Measurements from ENCODE around the gene CILP2. TPM values are rescaled to one million over a fixed set of nuclear protein-coding genes. Genes with fewer than 3 reads are reported as not detected.

CILP2 gene
- total RNA-seq, 1 donor from 2014 or later, result 0.30 TPM

DNA sequence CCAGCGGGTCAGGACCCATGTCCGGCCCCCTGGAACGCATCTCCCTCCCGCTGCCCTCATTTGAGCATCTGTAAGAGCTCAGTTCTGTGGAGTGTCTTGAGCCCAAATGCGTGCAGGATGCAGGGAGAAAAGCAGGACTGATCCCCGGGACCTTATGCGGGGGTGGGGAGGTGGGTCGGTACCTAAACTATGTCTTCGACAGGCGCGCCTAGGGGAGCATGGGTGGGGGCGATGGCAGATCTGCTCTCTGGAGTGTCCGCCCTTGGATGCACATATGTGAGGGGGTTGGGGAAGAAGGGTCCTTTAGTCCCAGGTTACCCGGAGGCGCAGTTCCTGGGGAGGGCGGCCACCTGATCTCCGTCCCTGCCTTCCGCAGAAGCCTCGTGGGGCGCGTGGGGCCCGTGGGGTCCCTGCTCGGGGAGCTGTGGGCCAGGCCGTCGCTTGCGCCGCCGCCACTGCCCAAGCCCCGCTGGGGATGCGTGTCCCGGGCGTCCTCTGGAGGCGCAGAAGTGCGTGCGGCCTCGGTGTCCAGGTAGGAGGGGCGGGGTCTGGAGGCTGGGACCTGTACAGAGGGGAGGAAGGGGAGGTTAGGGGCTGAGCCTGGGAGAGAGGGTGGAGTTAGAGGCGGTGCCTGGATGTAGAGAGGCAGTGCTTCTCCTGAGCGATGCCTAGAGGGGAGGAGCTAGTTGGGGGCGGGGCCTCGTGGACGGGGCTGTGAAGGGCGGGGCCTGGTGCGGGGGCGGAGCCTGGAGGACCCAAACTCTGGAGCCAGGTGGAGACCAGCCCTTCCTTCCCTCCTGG is 2.9 kb downstream of the CILP2 start:
- intact Hi-C loops (cut with DNase I), result no loop called here
- DNase-seq (ENCODE audit: missing footprints) (no peak), ATAC-seq (peak; percentile 23)

DNA sequence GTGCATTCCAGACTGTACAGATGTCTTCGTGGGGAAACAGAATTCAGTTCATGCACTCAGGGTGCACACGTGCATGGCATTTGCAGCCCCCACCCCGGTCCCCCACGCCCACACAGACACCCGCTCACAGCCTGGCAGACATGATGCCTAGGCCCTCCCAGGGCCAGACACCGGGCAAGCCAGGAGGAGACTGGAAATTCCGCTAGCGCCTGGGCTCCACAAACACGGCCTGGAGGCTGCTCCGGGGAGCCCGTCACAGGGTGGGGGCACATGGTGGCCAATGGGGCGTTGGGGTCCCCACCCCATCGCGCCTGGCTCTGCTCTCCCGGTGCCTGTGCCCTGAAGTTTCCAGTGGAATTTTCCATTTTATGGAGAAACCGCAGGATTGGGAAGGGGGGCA is 3.6 kb downstream of the CILP2 start:
- intact Hi-C loops (cut with DNase I), result no loop called here
- DNase-seq (ENCODE audit: missing footprints) (no peak), ATAC-seq (no peak)

DNA sequence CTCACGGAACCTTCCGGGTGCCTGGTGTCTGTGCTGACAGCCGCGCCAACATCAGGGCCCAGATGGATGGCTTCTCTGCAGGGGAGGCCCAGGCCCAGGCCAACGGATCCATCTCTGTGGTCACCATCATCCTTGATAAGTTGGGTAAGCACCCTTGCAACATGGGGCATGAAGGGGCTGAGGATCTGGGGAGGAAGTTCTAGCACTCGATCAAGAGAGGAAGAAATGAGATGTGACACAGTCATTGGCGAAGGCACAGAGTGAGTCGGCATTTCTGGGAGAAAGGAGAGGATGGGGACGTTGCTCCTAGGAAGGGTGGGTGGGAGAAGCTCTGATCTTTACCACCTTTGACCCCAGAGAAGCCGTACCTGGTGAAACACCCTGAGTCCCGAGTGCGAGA is 4.4 kb downstream of the CILP2 start:
- intact Hi-C loops (cut with DNase I), result no loop called here
- no peak for DNase-seq (ENCODE audit: missing footprints)
- no peak for ATAC-seq

DNA sequence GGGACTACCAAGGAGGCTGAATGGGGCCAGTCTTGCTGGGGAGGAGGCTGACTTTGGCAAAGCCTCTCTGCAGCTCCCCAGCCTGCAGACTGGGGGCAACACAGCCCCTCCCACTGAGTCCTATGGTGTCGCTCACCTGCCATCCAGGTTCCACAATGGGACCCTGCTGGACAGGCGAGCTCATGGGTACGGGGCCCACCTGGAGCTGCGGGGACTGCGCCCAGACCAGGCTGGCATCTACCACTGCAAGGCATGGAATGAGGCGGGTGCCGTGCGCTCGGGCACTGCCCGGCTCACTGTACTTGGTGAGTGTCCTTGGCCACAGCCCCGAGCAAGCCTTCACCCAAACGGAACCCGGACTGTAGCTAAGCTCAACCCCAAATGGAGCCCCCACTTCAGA is 5.0 kb downstream of the CILP2 start:
- ATAC-seq, result no peak
- DNase-seq (ENCODE audit: missing footprints), result no peak
- intact Hi-C loops (cut with DNase I), result no loop called here

DNA sequence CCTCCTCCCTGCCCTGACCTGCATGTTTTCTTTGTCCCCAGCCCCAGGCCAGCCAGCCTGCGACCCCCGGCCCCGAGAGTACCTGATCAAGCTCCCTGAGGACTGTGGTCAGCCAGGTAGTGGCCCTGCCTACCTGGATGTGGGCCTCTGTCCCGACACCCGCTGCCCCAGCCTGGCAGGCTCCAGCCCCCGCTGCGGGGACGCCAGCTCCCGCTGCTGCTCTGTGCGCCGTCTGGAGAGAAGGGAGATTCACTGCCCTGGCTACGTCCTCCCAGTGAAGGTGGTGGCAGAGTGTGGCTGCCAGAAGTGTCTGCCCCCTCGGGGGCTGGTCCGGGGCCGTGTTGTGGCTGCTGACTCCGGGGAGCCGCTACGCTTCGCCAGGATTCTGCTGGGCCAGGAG is 5.6 kb downstream of the CILP2 start:
- intact Hi-C loops (cut with DNase I), result no loop called here
- DNase-seq (ENCODE audit: missing footprints) (no peak), ATAC-seq (no peak)

DNA sequence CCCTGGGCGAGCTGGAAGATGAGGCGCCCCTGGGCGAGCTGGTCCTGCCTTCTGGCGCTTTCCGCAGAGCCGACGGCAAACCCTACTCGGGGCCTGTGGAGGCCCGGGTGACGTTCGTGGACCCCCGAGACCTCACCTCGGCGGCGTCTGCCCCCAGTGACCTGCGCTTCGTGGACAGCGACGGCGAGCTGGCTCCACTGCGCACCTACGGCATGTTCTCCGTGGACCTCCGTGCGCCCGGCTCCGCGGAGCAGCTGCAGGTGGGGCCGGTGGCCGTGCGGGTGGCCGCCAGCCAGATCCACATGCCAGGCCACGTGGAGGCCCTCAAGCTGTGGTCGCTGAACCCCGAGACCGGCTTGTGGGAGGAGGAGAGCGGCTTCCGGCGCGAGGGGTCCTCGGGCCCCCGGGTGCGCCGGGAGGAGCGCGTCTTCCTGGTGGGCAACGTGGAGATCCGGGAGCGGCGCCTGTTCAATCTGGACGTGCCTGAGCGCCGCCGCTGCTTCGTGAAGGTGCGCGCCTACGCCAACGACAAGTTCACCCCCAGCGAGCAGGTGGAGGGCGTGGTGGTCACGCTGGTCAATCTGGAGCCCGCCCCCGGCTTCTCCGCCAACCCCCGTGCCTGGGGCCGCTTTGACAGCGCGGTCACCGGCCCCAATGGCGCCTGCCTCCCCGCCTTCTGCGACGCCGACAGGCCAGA is 6.3 kb downstream of the CILP2 start:
- ATAC-seq (no peak), DNase-seq (ENCODE audit: missing footprints) (no peak)
- intact Hi-C loops (cut with DNase I), result no loop called here

DNA sequence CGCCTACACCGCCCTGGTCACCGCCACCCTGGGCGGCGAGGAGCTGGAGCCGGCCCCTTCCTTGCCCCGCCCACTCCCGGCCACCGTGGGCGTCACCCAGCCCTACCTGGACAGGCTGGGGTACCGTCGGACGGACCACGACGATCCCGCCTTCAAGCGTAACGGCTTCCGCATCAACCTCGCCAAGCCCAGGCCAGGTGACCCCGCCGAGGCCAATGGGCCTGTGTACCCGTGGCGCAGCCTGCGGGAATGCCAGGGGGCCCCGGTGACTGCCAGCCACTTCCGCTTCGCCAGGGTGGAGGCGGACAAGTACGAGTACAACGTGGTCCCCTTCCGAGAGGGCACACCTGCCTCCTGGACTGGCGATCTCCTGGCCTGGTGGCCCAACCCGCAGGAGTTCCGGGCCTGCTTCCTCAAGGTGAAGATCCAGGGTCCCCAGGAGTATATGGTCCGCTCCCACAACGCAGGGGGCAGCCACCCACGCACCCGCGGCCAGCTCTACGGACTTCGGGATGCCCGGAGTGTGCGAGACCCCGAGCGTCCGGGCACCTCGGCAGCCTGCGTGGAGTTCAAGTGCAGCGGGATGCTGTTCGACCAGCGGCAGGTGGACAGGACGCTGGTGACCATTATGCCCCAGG is 7.0 kb downstream of the CILP2 start:
- no peak for DNase-seq (ENCODE audit: missing footprints)
- ATAC-seq, result no peak
- intact Hi-C loops (cut with DNase I), result no loop called here

DNA sequence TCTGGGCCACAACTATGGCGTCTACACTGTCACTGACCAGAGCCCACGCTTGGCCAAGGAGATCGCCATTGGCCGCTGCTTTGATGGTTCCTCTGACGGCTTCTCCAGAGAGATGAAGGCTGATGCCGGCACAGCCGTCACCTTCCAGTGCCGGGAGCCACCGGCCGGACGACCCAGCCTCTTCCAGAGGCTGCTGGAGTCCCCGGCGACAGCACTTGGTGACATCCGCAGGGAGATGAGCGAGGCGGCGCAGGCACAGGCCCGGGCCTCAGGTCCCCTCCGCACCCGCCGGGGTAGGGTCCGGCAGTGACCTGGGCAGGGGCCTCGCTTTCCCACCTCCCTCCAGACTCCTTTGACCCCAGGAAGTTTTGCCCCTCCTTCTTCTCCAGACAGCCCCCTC is 7.6 kb downstream of the CILP2 start:
- intact Hi-C loops (cut with DNase I), result loop anchor here (2.0 kb wide), 1 partner anchor 13 kb away; no protein-coding TSS in a partner anchor
- DNase-seq (ENCODE audit: missing footprints) (no peak), ATAC-seq (no peak)

DNA sequence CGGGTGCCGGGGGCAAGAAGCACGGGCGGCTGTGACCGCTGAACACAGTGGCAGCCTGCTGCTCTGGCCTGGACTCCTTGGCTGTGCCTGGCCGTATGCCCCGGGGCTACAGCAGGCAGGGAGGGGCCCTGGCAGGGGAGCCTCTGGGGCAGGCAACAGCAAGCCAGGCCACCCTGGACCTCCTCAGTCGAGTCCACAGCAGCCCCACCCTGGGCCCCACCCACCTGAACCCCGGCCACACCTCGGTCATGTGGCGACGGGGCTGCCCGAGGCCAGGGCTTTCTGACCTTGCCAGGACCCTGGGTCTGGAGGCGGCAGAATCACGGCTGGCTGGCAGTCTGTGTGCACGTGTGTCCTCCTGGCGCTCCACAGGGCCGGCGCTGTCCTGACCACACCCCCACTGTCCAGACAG is 8.7 kb downstream of the CILP2 start:
- DNase-seq (ENCODE audit: missing footprints) (peak; percentile 79), ATAC-seq (peak; percentile 76)
- intact Hi-C loops (cut with DNase I), result loop anchor here (2.0 kb wide), 1 partner anchor 14 kb away; no protein-coding TSS in a partner anchor

DNA sequence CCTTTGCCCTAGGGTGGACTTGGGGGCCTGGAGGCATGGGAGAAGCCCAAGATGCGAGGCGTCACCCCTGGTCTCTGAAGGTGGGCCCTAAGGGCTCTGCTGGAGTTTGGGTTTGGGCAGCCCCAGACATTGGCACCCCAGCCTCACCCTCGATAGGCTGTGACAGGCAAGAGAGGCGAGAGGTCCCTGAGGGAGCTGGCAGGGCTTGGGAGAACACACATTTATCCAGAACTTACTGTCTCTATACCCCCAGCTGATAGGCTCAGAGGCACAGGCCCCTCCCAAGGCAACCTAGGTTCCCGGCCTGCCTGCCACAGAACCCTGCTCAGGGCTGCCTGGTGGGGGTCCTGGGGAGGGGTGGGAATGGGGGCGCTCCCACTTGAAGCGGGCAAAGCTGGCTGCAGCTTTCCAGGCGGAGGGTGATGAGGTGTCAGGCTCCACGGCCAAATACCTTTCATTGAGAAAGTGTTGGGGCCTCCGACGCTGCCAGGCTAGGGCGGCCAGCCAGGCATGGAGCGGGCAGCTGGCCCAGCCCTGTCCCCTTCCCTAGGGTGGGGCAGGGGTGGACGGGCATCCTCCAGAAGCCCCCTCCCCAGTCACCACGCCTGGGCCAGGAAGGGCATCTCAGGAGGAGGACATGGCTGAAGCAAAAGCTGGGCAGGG is 9.7 kb downstream of the CILP2 start:
- peak; percentile 64 for ATAC-seq

DNA sequence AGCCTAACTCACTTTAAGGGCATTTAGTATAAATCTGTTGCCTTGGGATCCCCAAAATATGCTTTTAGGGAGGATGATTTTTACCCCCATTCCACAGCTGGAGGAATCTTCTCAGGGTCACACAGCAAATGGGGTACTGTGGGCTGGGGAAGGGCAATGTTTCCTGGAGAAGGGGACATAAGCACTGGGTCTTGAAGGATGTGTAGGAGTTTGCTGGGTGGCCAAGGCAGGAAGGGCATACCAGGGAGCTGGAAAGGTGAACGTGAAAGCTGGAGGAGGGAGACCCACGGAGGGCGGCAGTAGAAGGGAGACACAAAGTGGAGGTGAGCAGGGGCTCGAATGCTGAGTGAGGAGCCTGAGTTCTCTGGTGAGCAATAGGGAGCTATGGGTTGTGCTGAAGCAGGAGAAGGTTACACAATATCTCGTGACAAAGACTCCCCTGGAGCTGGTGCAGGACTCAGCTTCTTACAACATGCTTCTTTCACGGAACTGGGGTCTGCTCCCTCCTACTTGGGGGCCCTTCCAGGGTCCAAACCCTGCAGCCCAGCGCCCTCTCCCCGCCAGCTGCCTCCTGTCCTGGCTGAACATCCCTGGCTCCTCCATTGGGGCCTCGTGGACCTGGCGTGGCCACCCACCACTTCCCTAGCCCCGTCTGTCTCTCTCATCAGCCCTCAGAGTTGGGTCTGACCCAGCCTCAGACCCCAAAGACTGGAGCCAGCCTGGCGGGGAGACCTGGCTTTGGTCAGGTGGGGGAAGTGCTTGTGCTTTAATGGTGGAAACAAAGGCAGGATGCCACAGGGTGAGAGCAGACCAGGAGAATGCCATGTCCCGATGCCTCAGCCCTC is 11.1 kb downstream of the CILP2 start:
- no peak for ATAC-seq
- DNase-seq (ENCODE audit: missing footprints), result no peak
- intact Hi-C loops (cut with DNase I), result no loop called here

More for the DNA sequence above, 9.7 kb downstream of the CILP2 start:
- intact Hi-C loops (cut with DNase I), result loop anchor here (2.0 kb wide), 1 partner anchor 15 kb away; no protein-coding TSS in a partner anchor
- DNase-seq (ENCODE audit: missing footprints), result no peak

DNA sequence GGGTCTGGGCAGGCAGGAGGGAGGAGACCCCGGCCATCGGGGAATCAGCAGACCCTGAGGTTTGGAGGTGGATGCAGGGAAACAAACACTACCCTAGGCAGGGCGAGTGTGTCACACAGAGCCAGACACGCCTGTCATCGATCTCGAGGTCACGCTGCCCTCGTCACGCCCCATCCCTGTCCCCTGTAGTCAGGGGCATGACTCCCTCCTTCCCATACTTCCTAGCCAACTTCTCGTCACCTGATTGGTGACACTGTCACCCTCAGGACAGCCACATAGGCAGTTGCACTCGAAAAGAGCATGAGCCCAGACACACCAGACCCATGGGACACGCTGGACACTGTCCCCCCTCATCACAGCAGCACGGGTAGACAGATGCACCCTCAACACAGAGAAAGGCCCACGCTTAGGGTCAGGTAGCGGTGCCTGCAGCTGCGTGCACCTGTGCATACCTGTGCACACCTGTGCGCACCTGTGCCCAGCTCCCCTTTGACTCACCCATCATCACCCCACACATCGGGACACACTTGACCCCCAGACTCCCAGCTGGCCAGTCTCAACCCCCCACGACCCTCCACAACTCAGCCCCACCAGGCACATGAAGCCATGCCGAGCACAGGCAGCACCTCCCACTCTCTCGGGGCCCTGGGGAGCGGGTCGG is 11.9 kb downstream of the CILP2 start:
- DNase-seq (ENCODE audit: missing footprints) (no peak), ATAC-seq (no peak)
- intact Hi-C loops (cut with DNase I), result no loop called here

DNA sequence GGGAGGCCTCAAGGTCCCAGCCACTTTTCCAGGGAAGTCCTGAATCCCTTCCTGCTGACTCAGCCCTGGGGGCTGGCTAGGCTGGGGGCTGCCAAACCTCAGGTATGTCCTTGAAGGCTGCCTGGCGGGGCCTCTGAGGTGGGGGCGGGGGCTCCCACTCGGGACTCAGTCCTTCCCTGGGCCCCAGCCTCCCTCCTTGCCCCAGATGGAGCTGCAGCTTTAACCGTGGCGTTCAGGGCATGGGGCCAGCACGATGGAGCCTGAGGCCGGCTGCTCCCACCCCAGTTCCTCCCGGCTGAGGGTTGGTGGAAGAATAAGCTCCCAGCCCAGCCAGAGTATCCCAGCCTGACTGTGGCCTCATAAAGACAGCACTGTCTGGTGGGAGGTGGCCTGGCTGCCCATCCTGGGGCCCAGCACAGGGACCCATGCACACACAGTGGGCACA is 12.4 kb downstream of the CILP2 start:
- no peak for DNase-seq (ENCODE audit: missing footprints)
- intact Hi-C loops (cut with DNase I), result no loop called here
- no peak for ATAC-seq

DNA sequence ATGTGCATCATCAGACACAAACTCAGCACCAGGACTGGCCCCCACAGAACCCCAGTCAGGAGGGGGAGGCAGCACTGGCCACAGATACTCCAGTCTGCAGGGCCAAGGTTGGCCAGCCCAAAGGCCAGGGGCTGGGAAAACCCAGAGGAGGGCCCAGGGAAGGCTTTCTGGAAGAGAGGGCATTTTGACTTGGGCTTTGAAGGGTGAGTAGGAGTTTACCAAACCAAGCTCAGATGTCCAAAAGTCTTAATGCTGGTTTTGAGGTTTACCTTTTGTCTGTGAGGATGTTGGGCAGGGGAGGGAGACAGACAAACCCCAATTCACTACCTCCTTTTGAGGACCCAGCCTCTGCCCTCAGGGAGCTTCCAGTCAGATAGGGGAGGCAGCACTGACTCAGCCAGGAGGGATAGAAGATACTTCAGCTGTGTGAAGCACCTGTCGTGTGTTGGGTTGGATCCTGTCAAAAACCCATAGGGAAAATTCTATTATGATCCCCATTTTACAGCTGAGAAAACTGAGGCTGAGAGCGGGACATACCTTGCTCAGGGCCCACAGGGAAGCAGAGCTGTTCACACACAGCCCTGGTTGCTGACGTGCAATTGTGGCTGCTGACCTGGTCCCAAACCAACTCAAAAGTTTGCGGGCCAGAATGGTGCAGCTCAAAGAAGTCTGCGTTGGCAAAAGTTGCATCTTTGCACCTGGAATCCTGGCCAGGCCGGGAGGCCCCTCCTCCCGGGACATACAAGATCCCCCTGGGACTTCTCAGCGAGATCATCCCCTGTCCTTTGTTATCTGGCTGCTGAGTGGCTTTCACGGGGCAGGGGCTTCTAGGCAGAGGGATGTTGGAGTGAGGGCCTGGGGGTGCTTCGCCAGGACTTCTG is 13.1 kb downstream of the CILP2 start:
- intact Hi-C loops (cut with DNase I), result no loop called here
- no peak for DNase-seq (ENCODE audit: missing footprints)
- no peak for ATAC-seq

DNA sequence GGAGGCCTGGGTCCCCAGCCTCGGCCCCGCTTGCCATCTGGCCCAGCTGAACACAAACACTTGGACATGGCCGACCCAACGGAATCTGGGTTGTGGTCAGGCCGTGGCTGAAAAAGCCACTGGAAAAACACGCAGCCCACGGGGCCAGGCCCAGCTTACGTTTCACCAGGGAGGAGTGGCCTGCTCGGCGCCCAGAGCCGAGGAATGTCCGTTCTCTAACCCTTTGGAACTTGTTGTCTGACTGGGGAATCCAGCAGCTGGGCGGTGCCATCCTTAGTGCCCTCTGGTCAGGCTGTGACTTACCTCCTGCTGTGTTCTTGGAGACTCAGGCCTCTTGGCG is 13.8 kb downstream of the CILP2 start:
- ATAC-seq (no peak), DNase-seq (ENCODE audit: missing footprints) (no peak)
- intact Hi-C loops (cut with DNase I), result no loop called here

DNA sequence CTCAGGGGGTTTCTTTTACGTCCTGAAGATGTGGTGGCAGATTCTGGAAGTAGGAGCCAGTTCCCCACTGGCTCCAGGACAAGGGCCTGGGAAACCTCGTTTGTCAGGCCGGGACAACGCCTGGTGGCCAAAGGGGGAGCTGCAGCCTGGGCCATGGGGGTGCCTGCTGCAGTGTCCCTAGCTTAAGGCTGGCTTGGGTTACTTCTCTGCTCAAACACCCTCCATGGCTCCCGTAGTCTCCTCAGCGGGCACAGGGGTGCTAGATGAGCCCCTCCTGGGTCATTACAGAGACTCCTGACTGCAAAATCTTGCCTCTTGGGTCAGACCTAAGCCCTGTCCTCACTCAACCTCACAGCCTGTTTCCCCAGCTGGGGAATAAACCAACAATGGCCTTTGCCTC is 14.7 kb downstream of the CILP2 start:
- DNase-seq (ENCODE audit: missing footprints), result no peak
- intact Hi-C loops (cut with DNase I), result no loop called here
- ATAC-seq, result peak; percentile 37

DNA sequence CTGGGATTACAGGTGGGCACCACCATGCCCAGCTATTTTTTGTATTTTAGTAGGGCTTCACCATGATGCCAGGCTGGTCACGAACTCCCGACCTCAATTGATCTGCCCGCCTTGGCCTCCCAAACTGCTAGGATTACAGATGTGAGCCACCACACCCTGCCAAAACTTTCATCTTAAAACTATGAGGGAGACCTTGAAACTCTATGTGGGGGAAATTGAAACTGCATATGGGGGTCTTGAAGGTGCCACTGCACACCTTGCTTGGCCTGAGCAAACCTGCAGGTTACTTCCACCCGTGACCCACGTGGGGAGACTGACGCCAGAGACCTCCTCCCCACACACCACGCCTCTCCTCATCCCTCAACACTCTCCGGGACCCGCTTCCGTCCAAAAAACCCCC is 15.6 kb downstream of the CILP2 start:
- no peak for DNase-seq (ENCODE audit: missing footprints)
- no peak for ATAC-seq
- intact Hi-C loops (cut with DNase I), result loop anchor here (1.0 kb wide), 1 partner anchor 21 kb away; no protein-coding TSS in a partner anchor

Data from Right ventricle myocardium inferior (tissue), 1 donor.